Activated T-helper 17 cell treated with anti-CD3 and anti-CD28 coated beads, Interleukin-2, amount 50 U/mL, for 72 hours (primary cell): Measurements from ENCODE around the gene OPALIN. TPM values are rescaled to one million over a fixed set of nuclear protein-coding genes. Genes with fewer than 3 reads are reported as not detected.
"Not testable (repeated sequence)": the region's sequence is repeated elsewhere in the genome, so short reads cannot be mapped to it uniquely, and the experiment has no call there.

Experiments used
- ATAC-seq: fragments of 150-1000 bp; cut with Tn5 transposase; replicated peaks from 2 replicates; pipeline ENCODE4 v1.10.0; 2021; ENCODE audit warnings: mild to moderate bottlenecking, moderate library complexity
- H3K27ac Mint-ChIP-seq: one replicate; pipeline ENCODE4 v1.8.0; 2022; ENCODE audit warnings: mixed read lengths
- H3K27me3 Mint-ChIP-seq: one replicate; pipeline ENCODE4 v1.8.0; 2022; ENCODE audit warnings: mixed read lengths
- H3K36me3 Mint-ChIP-seq: one replicate; pipeline ENCODE4 v1.8.0; 2022; ENCODE audit warnings: low read depth, mild to moderate bottlenecking, mixed read lengths
- H3K4me1 Mint-ChIP-seq: one replicate; pipeline ENCODE4 v1.8.0; 2022; ENCODE audit warnings: mixed read lengths
- H3K4me3 Mint-ChIP-seq: one replicate; pipeline ENCODE4 v1.8.0; 2022; ENCODE audit warnings: mild to moderate bottlenecking, mixed read lengths
- H3K9me3 Mint-ChIP-seq: one replicate; pipeline ENCODE4 v1.8.0; 2022; ENCODE audit warnings: mixed read lengths
- total RNA-seq, 2 donors: library from RNA; stranded (reverse); gene quantifications; one replicate each; pipeline ENCODE4 v1.2.3, GENCODE V29; 2022

Gene OPALIN
- total RNA-seq, 2 donors from 2014 or later = not detected

- Mint-ChIP-seq H3K36me3 (no peaks in the 10 kb centered on the region), H3K27ac (no peak overlapping the region), H3K4me1 (no peaks in the 10 kb centered on the region), H3K9me3 (no peaks in the 10 kb centered on the region), H3K27me3 (peaks cover 35% of the 10 kb centered on the region), H3K4me3 (no peak overlapping the region)
- ATAC-seq = no peak
Observed at GRCh38 chr10:96309628-96310320, 49.0 kb downstream of the OPALIN start.

GRCh38 chr10:96308854-96309253 is 49.9 kb downstream of the OPALIN start:
- not testable (repeated sequence) for ATAC-seq, H3K27ac Mint-ChIP-seq, H3K4me1 Mint-ChIP-seq, H3K36me3 Mint-ChIP-seq, H3K4me3 Mint-ChIP-seq, H3K9me3 Mint-ChIP-seq
- H3K27me3 Mint-ChIP-seq = peaks cover 42% of the 10 kb centered on the region

GRCh38 chr10:96306516-96306915 is 52.3 kb downstream of the OPALIN start:
- H3K4me3 Mint-ChIP-seq = no peak overlapping the region
- no peaks in the 10 kb centered on the region for H3K9me3 Mint-ChIP-seq
- no peak for ATAC-seq
- H3K4me1 Mint-ChIP-seq = no peaks in the 10 kb centered on the region
- H3K27ac Mint-ChIP-seq = no peak overlapping the region
- H3K36me3 Mint-ChIP-seq = no peaks in the 10 kb centered on the region
- peaks cover 44% of the 10 kb centered on the region for H3K27me3 Mint-ChIP-seq

- H3K27ac Mint-ChIP-seq = no peak overlapping the region
- H3K4me1 Mint-ChIP-seq = no peaks in the 10 kb centered on the region
- H3K27me3 Mint-ChIP-seq = peaks cover 44% of the 10 kb centered on the region
- no peaks in the 10 kb centered on the region for H3K36me3 Mint-ChIP-seq
- no peaks in the 10 kb centered on the region for H3K9me3 Mint-ChIP-seq
- no peak for ATAC-seq
- no peak overlapping the region for H3K4me3 Mint-ChIP-seq
Observed at GRCh38 chr10:96305019-96305418, 53.8 kb downstream of the OPALIN start.

GRCh38 chr10:96304230-96304629 is 54.6 kb downstream of the OPALIN start, which contains the start of gene DNTT:
Gene DNTT (plus strand): TSS chr10:96304434. CDS start chr10:96304498, 64 bp downstream.
- Mint-ChIP-seq H3K9me3 (no peaks in the 10 kb centered on the region), H3K36me3 (no peaks in the 10 kb centered on the region), H3K27me3 (peaks cover 48% of the 10 kb centered on the region), H3K4me1 (peaks cover 5% of the 10 kb centered on the region), H3K4me3 (no peak within 1 kb of the TSS), H3K27ac (no peak within 1 kb of the TSS)
- ATAC-seq = no peak

GRCh38 chr10:96301616-96302015 is 57.2 kb downstream of the OPALIN start:
- H3K9me3 Mint-ChIP-seq = no peaks in the 10 kb centered on the region
- no peak overlapping the region for H3K4me3 Mint-ChIP-seq
- no peak for ATAC-seq
- H3K27ac Mint-ChIP-seq = no peak overlapping the region
- H3K36me3 Mint-ChIP-seq = no peaks in the 10 kb centered on the region
- H3K4me1 Mint-ChIP-seq = peaks cover 5% of the 10 kb centered on the region
- H3K27me3 Mint-ChIP-seq = peaks cover 42% of the 10 kb centered on the region

GRCh38 chr10:96299383-96299782 is 59.4 kb downstream of the OPALIN start:
- peaks cover 5% of the 10 kb centered on the region for H3K4me1 Mint-ChIP-seq
- no peaks in the 10 kb centered on the region for H3K9me3 Mint-ChIP-seq
- H3K36me3 Mint-ChIP-seq = no peaks in the 10 kb centered on the region
- no peak for ATAC-seq
- H3K27me3 Mint-ChIP-seq = peaks cover 34% of the 10 kb centered on the region
- peak overlapping the region; percentile 61 for H3K4me3 Mint-ChIP-seq
- no peak overlapping the region for H3K27ac Mint-ChIP-seq

GRCh38 chr10:96298362-96298761 is 60.4 kb downstream of the OPALIN start:
- peaks cover 33% of the 10 kb centered on the region for H3K27me3 Mint-ChIP-seq
- H3K4me3 Mint-ChIP-seq = no peak overlapping the region
- no peaks in the 10 kb centered on the region for H3K9me3 Mint-ChIP-seq
- peaks cover 5% of the 10 kb centered on the region for H3K4me1 Mint-ChIP-seq
- no peak overlapping the region for H3K27ac Mint-ChIP-seq
- ATAC-seq = no peak
- no peaks in the 10 kb centered on the region for H3K36me3 Mint-ChIP-seq

- ATAC-seq = no peak
- Mint-ChIP-seq H3K4me3 (no peak overlapping the region), H3K27me3 (peaks cover 32% of the 10 kb centered on the region), H3K36me3 (no peaks in the 10 kb centered on the region), H3K4me1 (peaks cover 5% of the 10 kb centered on the region), H3K27ac (no peak overlapping the region), H3K9me3 (no peaks in the 10 kb centered on the region)
Observed at GRCh38 chr10:96297486-96297885, 61.3 kb downstream of the OPALIN start.

GRCh38 chr10:96295475-96295874 is 63.3 kb downstream of the OPALIN start:
- Mint-ChIP-seq H3K27me3 (peaks cover 35% of the 10 kb centered on the region), H3K9me3 (no peaks in the 10 kb centered on the region), H3K4me3 (no peak overlapping the region), H3K36me3 (no peaks in the 10 kb centered on the region), H3K27ac (no peak overlapping the region), H3K4me1 (peaks cover 5% of the 10 kb centered on the region)
- no peak for ATAC-seq

Other genes starting within 250 kb of the OPALIN start
- gene ZNF518A, start 228.7 kb downstream of the OPALIN start, total RNA-seq = 10 to 100 TPM; 14.8 to 17.3 TPM
- gene BLNK, start 87.4 kb downstream of the OPALIN start, total RNA-seq = not detected
- gene DNTT, start 54.6 kb downstream of the OPALIN start, total RNA-seq = not detected
- gene TLL2, start 154.9 kb upstream of the OPALIN start, total RNA-seq = not detected
- 100 to 1,000 TPM in 1 of 2 donors, 10 to 100 TPM in 1; 80.3 to 101 TPM for gene TM9SF3, start 228.0 kb upstream of the OPALIN start, total RNA-seq